HG03442 (cell line): ENCODE measurements around the gene TNIP1.

ENCODE experiments used
- ATAC-seq: cut with Tn5 transposase; IDR thresholded peaks from one replicate; pipeline ENCODE4 v1.9.1; 2021; ENCODE audit warnings: mild to moderate bottlenecking, moderate library complexity; ENCODE audit not compliant: unreplicated experiment

Gene TNIP1

DNA sequence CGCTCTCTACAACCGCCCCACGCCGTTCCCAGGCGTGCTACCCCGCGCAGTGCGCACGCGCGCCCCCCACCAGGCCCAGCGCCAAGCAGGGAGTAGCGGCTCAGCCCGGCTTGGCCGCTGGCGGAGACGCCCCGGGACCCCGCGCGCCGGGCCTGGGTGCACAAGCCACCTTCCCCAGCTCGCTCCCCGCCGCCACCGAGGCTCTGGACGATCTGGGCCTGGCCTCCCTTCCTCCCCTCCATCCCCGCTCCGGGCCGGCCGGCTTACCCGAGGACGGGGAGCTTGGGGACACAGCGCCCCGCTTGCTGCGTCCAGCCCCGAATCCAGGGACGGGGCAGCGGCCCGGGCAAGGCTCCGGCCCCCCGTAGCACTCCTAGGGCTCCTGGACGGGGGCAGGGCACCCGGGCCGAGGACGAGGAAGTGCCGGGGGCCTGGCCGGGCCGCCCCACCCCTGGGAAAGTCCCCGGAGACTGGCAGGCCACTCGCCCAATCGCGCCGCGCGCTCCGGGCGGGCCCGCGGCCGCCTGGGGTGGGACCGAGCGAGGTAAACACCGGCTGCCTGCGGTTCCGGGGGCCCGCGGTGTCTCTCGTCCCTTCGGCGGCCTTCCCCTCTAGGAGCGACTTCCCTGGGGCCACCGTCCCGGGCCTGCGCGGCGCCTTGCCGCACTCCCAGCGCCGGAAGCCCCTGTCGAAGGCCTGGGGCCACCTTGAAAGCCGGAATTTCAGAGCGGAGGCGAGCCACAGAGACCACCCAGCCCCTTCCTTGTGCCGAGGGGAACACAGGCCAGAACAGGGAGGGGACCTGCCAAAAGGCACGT is at the start of gene TNIP1:
TSS of gene TNIP1 (minus strand) at position 422 of the 818 bp plus-strand sequence. CDS start 15,939 bp downstream, outside the sequence.
- peak; percentile 72 for ATAC-seq

DNA sequence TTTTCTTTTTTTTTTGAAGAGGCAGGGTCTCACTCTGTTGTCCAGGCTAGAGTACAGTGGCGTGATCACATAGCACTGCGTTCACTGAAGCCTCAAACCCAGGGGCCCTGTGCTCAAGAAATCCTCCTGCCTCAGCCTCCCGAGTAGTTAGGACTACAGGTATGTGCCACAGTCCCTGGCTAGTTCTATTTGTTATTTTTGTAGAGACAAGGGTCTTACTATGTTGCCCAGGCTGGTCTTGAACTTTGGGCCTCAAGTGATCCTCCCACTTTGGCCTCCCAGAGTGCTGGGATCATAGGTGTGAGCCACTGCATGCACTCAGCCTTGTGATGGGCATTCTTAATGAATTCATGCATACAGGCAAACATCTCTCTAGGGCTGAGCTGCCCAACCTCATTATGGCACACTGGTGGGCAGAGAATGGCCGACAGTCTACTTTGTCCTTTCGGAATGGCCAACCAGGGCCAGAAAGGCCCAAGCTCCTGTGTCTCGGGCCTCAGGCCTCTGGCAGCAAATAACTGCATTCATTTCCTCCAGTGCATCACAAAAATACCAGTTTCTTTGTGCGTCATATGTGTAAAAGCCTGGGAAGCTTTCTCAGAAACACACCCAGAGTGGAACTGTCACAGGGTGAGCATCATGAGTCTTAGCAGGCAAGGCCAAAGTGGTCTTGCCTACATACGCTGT is 49.5 kb upstream of the TNIP1 start:
- ATAC-seq, result no peak

DNA sequence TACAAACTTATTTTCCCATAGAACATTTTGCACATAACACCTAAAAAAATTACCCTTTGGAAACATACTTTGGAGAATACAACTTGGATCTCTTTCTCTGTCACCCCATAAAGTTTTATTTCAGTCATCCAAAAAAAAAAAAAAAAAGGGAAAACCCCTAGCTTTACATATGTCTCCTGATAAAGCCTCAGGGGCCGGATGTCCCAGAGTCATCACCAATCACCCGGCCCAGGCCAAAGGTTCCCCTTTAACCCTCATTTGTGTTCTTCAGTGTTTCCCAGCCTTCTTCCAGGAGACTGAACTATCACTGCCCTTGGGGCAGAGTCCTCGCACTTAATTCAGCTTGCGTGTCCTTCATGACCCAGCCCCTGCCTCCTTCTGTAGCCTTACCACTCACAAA is 48.0 kb upstream of the TNIP1 start:
- no peak for ATAC-seq

GRCh38 chr5:151127926-151128325 is 47.1 kb upstream of the TNIP1 start:
- no peak for ATAC-seq

DNA sequence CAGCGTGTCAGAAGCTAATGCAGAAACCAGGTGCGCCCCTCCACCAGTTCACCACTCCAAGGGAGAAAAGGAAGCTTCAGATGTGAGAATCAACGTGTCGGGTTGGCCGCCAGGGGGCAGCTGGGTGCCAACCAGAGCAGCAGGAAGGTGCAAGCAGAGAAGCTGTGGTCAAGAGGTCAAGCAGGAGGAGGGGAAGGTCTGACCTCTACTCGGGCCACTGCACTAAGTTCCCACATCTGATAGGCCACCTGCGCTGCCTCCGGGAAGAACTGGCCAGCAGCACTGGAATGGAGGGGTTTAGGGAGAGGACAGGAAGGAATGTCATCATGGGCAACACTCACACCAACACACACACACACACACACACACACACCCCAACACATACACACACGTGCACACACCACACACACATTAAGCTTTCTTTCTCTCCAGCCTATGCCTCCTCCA is 45.4 kb upstream of the TNIP1 start:
- no peak for ATAC-seq

- no peak for ATAC-seq
These were observed 44.6 kb upstream of the TNIP1 start for GRCh38 chr5:151125421-151125820.

DNA sequence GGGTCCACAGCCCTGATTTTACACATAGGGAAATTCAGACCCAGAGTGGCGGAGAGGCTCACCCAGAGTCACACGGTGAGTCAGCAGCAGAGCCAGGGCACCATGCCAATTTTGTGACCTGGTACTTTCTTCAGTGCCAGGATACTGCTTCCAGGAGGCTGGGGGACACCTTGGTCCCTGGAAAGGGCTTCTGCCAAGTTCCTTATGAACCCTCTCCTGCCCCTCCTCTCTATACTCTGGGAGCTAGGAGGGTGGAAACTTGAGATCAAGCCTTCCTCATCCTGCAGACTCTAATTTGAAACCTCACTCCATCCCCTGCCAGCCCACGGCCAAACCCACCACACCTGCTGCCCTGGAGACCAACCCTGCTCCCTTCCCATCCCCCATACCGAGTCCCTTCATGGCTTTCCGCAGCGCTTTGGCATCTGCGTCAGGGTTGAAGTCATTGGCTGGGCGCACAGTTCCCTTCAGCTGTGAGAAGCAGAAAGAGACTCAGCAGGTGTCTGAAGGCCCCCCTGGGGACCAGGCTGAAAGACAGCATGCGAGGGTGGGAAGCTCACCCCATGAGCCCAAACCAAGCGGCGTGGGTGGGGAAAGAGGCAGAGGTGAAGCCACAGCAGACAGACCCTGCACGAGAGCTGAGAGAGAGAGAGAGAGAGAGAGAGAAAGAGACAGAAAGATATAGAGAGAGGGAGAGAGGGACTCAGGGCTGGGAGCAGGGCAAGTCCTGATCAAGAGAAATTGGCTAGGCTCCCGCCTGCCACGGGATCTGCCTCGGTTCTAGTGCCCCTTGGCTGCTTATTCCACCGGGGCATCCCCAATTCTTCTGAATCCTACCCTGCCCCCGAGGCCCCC is 43.3 kb upstream of the TNIP1 start:
- ATAC-seq, result peak; percentile 81

DNA sequence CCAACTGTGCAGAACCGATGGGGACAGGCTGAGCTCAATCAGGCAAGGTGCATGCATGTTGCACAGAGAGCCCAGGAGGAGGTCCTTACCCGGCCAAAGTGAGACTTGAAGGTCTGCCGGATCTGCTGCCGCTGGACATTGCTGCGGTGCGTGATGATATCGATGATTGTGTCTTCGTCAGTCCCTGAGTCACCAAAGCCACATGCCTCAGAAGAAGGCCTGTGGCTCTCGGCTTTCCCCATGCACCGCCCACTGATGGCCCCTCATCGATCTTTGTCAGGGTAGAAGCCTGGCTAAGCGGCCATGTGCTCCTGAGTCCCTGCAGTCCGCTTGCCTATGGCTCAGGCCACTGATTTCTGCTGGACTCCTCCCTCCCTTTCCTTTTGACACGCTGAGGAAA is 42.0 kb upstream of the TNIP1 start:
- ATAC-seq, result no peak

- no peak for ATAC-seq
These were observed 40.8 kb upstream of the TNIP1 start for GRCh38 chr5:151121665-151122064.

GRCh38 chr5:151121095-151121494 is 40.3 kb upstream of the TNIP1 start:
- no peak for ATAC-seq

DNA sequence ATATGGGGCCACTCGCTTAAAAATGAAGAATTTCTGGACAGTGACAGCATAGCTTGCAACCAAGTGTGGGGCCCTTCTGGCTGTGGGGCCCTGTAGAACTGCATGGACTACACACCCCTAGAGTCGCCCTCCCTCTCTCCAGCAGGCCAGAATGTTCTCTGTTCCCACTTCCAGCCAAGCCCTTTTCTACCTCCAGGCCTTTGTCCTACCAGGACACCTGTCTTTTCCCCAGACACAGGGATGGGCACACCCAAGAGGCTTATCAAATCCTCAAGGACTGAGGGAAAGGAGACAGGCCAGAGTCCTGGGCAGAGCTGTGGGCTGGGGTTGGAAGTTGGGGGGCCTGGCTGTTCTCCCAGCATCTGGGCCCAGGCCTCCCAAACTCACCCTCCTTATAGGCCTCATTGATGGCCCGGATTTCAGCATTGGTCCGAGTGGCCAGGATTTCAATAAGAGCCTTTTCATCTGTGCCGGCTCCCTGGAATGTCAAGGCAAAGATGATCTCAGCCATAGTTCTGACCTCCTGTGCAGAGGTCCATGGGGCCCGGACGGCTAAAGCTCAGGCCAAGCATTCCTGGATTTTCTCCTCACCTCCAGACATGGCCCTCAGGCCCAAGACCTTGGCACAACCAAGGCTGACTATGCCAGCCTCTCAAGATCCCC is 38.2 kb upstream of the TNIP1 start:
- no peak for ATAC-seq

DNA sequence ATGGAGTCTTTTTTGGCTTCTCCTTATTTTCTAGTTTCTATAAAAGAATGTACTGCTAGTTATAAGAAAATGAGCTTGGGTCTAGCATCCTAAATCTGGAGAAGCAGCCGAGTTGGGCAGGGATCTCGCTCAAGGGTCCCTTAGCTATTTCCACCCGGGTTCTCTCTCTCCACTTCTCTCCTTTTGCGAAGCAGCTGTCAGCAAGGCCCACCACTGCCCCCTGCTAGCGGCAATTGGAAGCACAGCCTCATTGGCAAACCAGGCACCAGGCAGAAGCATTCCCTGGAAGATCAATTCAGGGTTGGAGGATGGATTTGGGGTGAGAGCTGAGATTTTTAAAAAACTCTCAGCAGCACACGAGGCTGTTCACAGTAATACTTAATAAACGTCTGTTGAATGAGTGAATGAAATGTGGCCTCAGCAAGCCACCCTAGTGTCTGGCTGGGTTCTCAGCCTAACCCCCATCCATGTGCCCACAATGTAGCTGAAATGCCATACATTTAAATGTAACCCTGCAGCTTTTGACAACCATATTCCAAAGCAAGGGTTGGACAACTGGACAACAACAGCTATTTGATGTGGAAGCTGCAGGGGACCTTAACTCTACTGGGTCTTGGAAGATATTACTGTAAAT is 34.6 kb upstream of the TNIP1 start:
- ATAC-seq, result no peak

GRCh38 chr5:151113651-151114050 is 32.8 kb upstream of the TNIP1 start:
- no peak for ATAC-seq

DNA sequence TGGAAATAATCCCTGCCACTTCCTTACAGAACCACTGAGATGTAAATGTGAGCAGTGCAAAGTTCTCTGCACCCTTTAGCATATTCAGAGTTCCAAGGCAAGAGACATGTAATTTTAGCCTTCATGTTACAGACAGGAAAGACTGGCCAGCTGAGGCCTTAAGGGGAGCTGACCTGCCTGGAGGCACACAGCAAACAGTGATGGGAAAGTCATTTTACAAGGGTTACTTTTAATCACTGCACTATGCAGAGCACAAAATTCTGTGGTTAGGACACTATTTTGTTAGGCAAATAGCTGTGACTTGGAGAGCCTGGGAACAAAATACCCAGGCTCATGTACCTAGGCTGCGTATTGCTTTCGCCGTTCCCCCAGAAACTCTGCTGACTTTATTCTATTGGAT is 30.2 kb upstream of the TNIP1 start:
- ATAC-seq, result peak; percentile 32

DNA sequence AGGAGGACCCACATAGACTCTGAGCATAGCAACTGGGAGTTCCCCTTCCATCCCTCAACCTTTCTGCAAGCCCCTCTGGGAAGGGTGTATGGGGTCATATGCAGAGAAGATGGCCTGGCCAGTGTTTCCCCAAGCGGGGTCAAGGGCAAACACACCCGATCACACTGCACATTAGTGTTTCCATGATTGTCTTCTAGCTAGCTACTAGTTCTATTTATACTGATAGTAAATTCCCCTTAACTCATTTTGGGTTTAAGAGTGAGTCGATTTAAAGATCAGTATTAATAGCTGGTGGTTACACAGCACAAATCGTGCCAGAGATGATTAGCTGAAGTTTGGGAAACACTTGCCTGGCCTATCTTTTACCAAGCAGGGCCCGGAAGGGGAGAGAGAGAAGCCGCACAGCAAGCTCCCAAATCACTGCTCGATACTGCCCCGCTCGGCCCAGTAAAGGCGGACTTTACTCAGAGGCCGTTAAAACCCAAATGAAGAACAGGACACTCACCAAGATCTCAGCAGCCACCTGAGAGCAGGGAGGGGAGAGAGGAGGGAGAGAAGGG is 29.4 kb upstream of the TNIP1 start:
- ATAC-seq, result peak; percentile 41

GRCh38 chr5:151108566-151108965 is 27.7 kb upstream of the TNIP1 start:
- ATAC-seq, result no peak

DNA sequence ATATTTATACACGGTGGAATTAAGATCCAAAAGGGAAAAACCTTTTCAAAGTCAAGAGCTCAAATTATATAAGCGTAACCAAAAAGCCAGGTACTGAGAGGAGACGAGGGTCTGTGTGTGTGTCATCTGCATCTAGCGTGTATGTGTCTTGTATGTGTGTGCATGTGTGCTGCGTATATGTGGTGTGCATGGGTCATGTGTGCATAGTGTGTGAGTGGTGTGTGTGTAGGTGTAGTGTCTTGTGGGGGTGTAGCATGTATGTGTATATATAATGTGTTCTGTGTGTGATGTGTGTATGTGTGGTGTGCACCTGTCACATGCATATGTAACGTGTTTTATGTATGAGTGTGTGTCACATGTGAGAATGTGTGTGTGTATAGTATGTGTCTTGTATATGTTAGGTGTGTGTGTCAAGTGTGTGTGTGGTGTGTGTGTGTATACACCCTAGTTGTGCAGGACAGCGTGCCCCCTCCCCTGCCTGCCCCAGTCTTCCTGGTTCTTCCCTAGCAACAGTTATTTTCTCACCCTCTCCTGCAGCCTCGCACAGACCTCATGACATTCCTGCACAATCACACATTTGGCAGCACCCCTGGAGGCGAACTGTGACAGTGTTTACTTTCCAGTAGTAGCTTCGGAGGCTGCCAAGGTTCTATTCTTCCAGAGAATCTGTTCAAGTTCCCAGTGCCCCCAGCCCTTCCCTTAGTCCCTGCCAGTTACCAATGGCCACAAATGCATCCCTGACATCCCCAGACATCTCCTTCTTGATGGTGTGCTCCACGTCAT is 27.1 kb upstream of the TNIP1 start:
- ATAC-seq, result no peak

DNA sequence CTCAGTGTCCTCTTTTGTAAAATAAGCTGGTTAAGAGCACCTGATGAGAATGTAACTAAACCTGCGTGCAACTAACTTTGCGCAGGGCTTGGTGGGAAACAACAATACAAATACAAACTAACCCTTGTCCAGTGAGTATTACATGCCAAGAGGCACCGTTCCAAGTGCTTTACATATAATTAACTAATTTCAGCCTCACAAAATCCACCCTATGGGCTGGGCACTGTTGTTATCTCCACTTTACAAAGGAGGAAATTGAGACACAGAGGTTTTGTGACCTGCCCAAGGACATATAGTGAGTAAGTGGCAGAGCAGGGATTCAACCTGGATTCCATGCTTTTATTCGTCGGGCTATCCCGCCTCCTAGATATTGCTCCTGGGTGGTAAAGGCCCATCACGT is 26.2 kb upstream of the TNIP1 start:
- no peak for ATAC-seq

- no peak for ATAC-seq
These were observed 25.7 kb upstream of the TNIP1 start for GRCh38 chr5:151106509-151106908.
